T-cell (primary cell): ENCODE measurements around the gene RFX2. TPM values are rescaled to one million over a fixed set of nuclear protein-coding genes. Genes with fewer than 3 reads are reported as not detected.

Experiments
- ATAC-seq, 4 experiments: fragments of 200-7000 bp in 3 of 4; fragments of 150-1000 bp in 1 of 4; cut with Tn5 transposase; replicated peaks in 1 of 4; 1 replicate in 3 of 4; 2 replicates in 1 of 4; pipeline ENCODE4 v1.10.0; 2021; ENCODE audit warnings: moderate library complexity in 3 of 4, mild to moderate bottlenecking in 2 of 4, moderate number of reproducible peaks in 1 of 4
- CTCF ChIA-PET, 2 donors: fragments of 300-600 bp; sonication (Branson Sonifier 250); formaldehyde crosslinking; loops; one replicate each; lab custom pipeline; 2022; ENCODE audit warnings: antibody characterized with exemption in 2 of 2; lab: Charles Lee
- POLR2A ChIA-PET, 2 donors: fragments of 300-600 bp; sonication (Branson Sonifier 250); formaldehyde crosslinking; loops; one replicate each; lab custom pipeline; 2022; ENCODE audit warnings: antibody characterized with exemption in 2 of 2; lab: Charles Lee
- DNase-seq, 35 experiments: peaks; one replicate each; pipeline versions ENCODE4 v3.0.0 to v3.0.0-alpha.2; 2013 to 2023
- H3K27ac ChIP-seq: one replicate; pipeline ENCODE4 v1.5.1; 2013; ENCODE audit warnings: low read length
- H3K27me3 ChIP-seq, 2 experiments: replicated peaks in 1 of 2; 1 replicate in 1 of 2; 2 replicates in 1 of 2; pipeline versions ENCODE4 v1.6.1 to v1.7.0; 2013; ENCODE audit warnings: low read length in 1 of 2, mixed read lengths in 1 of 2; ENCODE audit not compliant: control insufficient read depth in 2 of 2, insufficient read depth in 2 of 2; ENCODE audit errors: extremely low read depth in 1 of 2
- H3K36me3 ChIP-seq, 2 donors: 1 replicate in 1 of 2; 2 replicates in 1 of 2; pipeline versions ENCODE4 v1.6.1 to v1.7.0; 2013; ENCODE audit warnings: low read length in 1 of 2; ENCODE audit not compliant: control insufficient read depth in 2 of 2, insufficient read depth in 1 of 2; ENCODE audit errors: extremely low read depth in 1 of 2
- H3K4me1 ChIP-seq, 2 experiments: 1 replicate in 1 of 2; 2 replicates in 1 of 2; pipeline versions ENCODE4 v1.6.1 to v1.7.0; 2013; ENCODE audit warnings: low read length in 2 of 2, mixed read lengths in 1 of 2; ENCODE audit not compliant: insufficient read depth in 2 of 2, control insufficient read depth in 1 of 2; ENCODE audit errors: extremely low read depth in 1 of 2
- H3K4me3 ChIP-seq, 2 donors: 1 replicate in 1 of 2; 2 replicates in 1 of 2; pipeline versions ENCODE4 v1.5.1 to v1.7.0; 2013; ENCODE audit warnings: mild to moderate bottlenecking in 2 of 2, low read length in 1 of 2, moderate library complexity in 1 of 2; ENCODE audit not compliant: control insufficient read depth in 1 of 2; ENCODE audit errors: extremely low read depth in 1 of 2
- H3K9me3 ChIP-seq: 2 replicates; pipeline ENCODE4 v1.7.0; 2013
- H3K27ac Mint-ChIP-seq, 2 donors: one replicate each; pipeline ENCODE4 v1.8.0; 2020 to 2021; ENCODE audit warnings: mild to moderate bottlenecking in 2 of 2, mixed read lengths in 2 of 2
- H3K27me3 Mint-ChIP-seq, 2 donors: one replicate each; pipeline ENCODE4 v1.8.0; 2021 to 2022; ENCODE audit warnings: mixed read lengths in 2 of 2
- H3K36me3 Mint-ChIP-seq: one replicate; pipeline ENCODE4 v1.8.0; 2021; ENCODE audit warnings: mixed read lengths
- H3K4me1 Mint-ChIP-seq, 3 donors: one replicate each; pipeline ENCODE4 v1.8.0; 2020 to 2022; ENCODE audit warnings: mixed read lengths in 3 of 3, mild to moderate bottlenecking in 1 of 3
- H3K4me3 Mint-ChIP-seq, 3 donors: one replicate each; pipeline ENCODE4 v1.8.0; 2020 to 2022; ENCODE audit warnings: mild to moderate bottlenecking in 3 of 3, mixed read lengths in 3 of 3, moderate library complexity in 3 of 3
- H3K9me3 Mint-ChIP-seq, 3 donors: one replicate each; pipeline ENCODE4 v1.8.0; 2020 to 2022; ENCODE audit warnings: mixed read lengths in 3 of 3
- WGBS: methylation state at CpG from one replicate; pipeline ENCODE4 v1.1.5; 2013; ENCODE audit warnings: missing lambda C conversion rate; ENCODE audit not compliant: insufficient coverage; 5-methylcytosine and 5-hydroxymethylcytosine counted together
- total RNA-seq, 35 experiments: library from RNA in 6 of 35; stranded (reverse) in 6 of 35; fragments of 120-200 nt in 1 of 35; gene quantifications; one replicate each; pipeline versions ENCODE4 v1.2.1 to v1.2.4 and lab custom pipeline; 2013 to 2026

RFX2 gene
- total RNA-seq, 5 donors from 2014 or later (not counting 1 experiment from before 2014, with no cell fraction given): 4.7 to 11.6 (median 7.8) TPM

GRCh38 chr19:6056801-6057650, 53.3 kb downstream of the RFX2 start:
- no peak for ATAC-seq
- ChIA-PET CTCF (interaction anchor here in 1 of 2 donors (0.6 kb wide), 1 partner anchor 188 kb away, joined by 4 read pairs; no protein-coding TSS in a partner anchor), POLR2A (interaction anchor here in 1 of 2 donors (0.6 kb wide), 1 partner anchor 31 kb away, joined by 8 read pairs; no protein-coding TSS in a partner anchor)
- DNase-seq: peak in 2 of 35 experiments; percentile 30 to 35
- H3K36me3 ChIP-seq: no peaks in the 10 kb centered on the region
- H3K27me3 ChIP-seq: peaks cover 0 to 10% of the 10 kb centered on the region in 2 experiments
- Mint-ChIP-seq H3K36me3 (no peaks in the 10 kb centered on the region), H3K9me3 (peaks cover 0 to 3% (median 0%) of the 10 kb centered on the region in 3 donors), H3K27ac (peak overlapping the region in 1 of 2 donors; percentile 36), H3K4me1 (peaks cover 23 to 41% (median 36%) of the 10 kb centered on the region in 3 donors), H3K27me3 (peaks cover 0 to 5% of the 10 kb centered on the region in 2 donors), H3K4me3 (no peak overlapping the region)
- H3K27ac ChIP-seq: peak overlapping the region; percentile 30
- peaks cover 4 to 26% of the 10 kb centered on the region in 2 experiments for H3K4me1 ChIP-seq
- H3K4me3 ChIP-seq: no peak overlapping the region
- WGBS: 73% methylated on average over 25 of the region's 28 CpGs
- H3K9me3 ChIP-seq: no peaks in the 10 kb centered on the region

GRCh38 chr19:6056282-6056741, 54.0 kb downstream of the RFX2 start:
- peaks cover 2 to 19% of the 10 kb centered on the region in 2 experiments for H3K4me1 ChIP-seq
- peaks cover 0 to 7% of the 10 kb centered on the region in 2 experiments for H3K27me3 ChIP-seq
- H3K4me3 ChIP-seq: no peak overlapping the region
- no peak overlapping the region for H3K27ac ChIP-seq
- Mint-ChIP-seq H3K4me1 (peaks cover 17 to 34% (median 29%) of the 10 kb centered on the region in 3 donors), H3K4me3 (no peak overlapping the region), H3K36me3 (no peaks in the 10 kb centered on the region), H3K27ac (no peak overlapping the region), H3K27me3 (peaks cover 0 to 4% of the 10 kb centered on the region in 2 donors), H3K9me3 (peaks cover 0 to 3% (median 0%) of the 10 kb centered on the region in 3 donors)
- H3K9me3 ChIP-seq: no peaks in the 10 kb centered on the region
- ChIA-PET POLR2A (interaction anchor here in 1 of 2 donors (0.6 kb wide), 1 partner anchor 31 kb away, joined by 8 read pairs; no protein-coding TSS in a partner anchor), CTCF (interaction anchor here in 1 of 2 donors (0.6 kb wide), 1 partner anchor 189 kb away, joined by 4 read pairs; no protein-coding TSS in a partner anchor)
- 77% methylated on average over 3 of the region's 8 CpGs for WGBS
- no peaks in the 10 kb centered on the region for H3K36me3 ChIP-seq
- DNase-seq: no peak
- no peak for ATAC-seq

- peaks cover 6 to 23% (median 18%) of the 10 kb centered on the region in 3 donors for H3K4me1 Mint-ChIP-seq
- no peak overlapping the region for H3K4me3 Mint-ChIP-seq
- ATAC-seq (no peak), DNase-seq (no peak)
- no peaks in the 10 kb centered on the region for H3K27me3 Mint-ChIP-seq
- 90% methylated on average over 2 of the region's 4 CpGs for WGBS
- H3K27me3 ChIP-seq: no peaks in the 10 kb centered on the region
- no peak overlapping the region for H3K27ac Mint-ChIP-seq
- H3K4me3 ChIP-seq: no peak overlapping the region
- ChIA-PET CTCF (interaction anchor here in 1 of 2 donors (0.5 to 0.7 kb wide), 2 partner anchors 69 to 307 kb away, joined by 7 to 10 read pairs; no protein-coding TSS in a partner anchor), POLR2A (no interaction called here)
- H3K9me3 Mint-ChIP-seq: peaks cover 0 to 3% (median 0%) of the 10 kb centered on the region in 3 donors
- H3K9me3 ChIP-seq: no peaks in the 10 kb centered on the region
- peaks cover 0 to 8% of the 10 kb centered on the region in 2 experiments for H3K4me1 ChIP-seq
- H3K27ac ChIP-seq: no peak overlapping the region
- H3K36me3 ChIP-seq: no peaks in the 10 kb centered on the region
- no peaks in the 10 kb centered on the region for H3K36me3 Mint-ChIP-seq
Observed at GRCh38 chr19:6055013-6055795, 55.1 kb downstream of the RFX2 start.

GRCh38 chr19:6048793-6049405, 61.4 kb downstream of the RFX2 start:
- H3K36me3 Mint-ChIP-seq: no peaks in the 10 kb centered on the region
- peaks cover 0 to 6% of the 10 kb centered on the region in 2 experiments for H3K27me3 ChIP-seq
- peaks cover 0 to 3% of the 10 kb centered on the region in 2 donors for H3K36me3 ChIP-seq
- ChIA-PET POLR2A (no interaction called here), CTCF (interaction anchor here (0.6 to 3.0 kb wide), 8 partner anchors 20 to 1515 kb away, joined by 3 to 28 read pairs (median 3); no protein-coding TSS in a partner anchor)
- peak; percentile 53 to 90 (median 71) for DNase-seq
- no peaks in the 10 kb centered on the region for H3K27me3 Mint-ChIP-seq
- H3K4me1 ChIP-seq: peaks cover 0 to 3% of the 10 kb centered on the region in 2 experiments
- no peaks in the 10 kb centered on the region for H3K9me3 Mint-ChIP-seq
- peaks cover 4 to 6% (median 5%) of the 10 kb centered on the region in 3 donors for H3K4me1 Mint-ChIP-seq
- H3K4me3 Mint-ChIP-seq: no peak overlapping the region
- no peak overlapping the region for H3K27ac Mint-ChIP-seq
- ATAC-seq: peak; percentile 93 to 100 (median 98)
- 0% methylated on average over 4 of the region's 15 CpGs for WGBS
- H3K4me3 ChIP-seq: no peak overlapping the region
- no peaks in the 10 kb centered on the region for H3K9me3 ChIP-seq
- no peak overlapping the region for H3K27ac ChIP-seq

- Mint-ChIP-seq H3K4me1 (peaks cover 4 to 6% (median 5%) of the 10 kb centered on the region in 3 donors), H3K9me3 (no peaks in the 10 kb centered on the region), H3K27me3 (no peaks in the 10 kb centered on the region), H3K4me3 (no peak overlapping the region), H3K27ac (no peak overlapping the region), H3K36me3 (no peaks in the 10 kb centered on the region)
- peaks cover 0 to 6% of the 10 kb centered on the region in 2 experiments for H3K27me3 ChIP-seq
- H3K36me3 ChIP-seq: peaks cover 0 to 3% of the 10 kb centered on the region in 2 donors
- no peak for DNase-seq
- no peak for ATAC-seq
- CTCF ChIA-PET: interaction anchor here (0.5 to 3.0 kb wide), 10 partner anchors 21 to 1515 kb away, joined by 3 to 28 read pairs (median 3); no protein-coding TSS in a partner anchor
- no peak overlapping the region for H3K4me3 ChIP-seq
- POLR2A ChIA-PET: no interaction called here
- WGBS: 67% methylated on average over 1 of the region's 9 CpGs
- no peak overlapping the region for H3K27ac ChIP-seq
- no peaks in the 10 kb centered on the region for H3K9me3 ChIP-seq
- H3K4me1 ChIP-seq: peaks cover 0 to 3% of the 10 kb centered on the region in 2 experiments
Observed at GRCh38 chr19:6048348-6048747, 62.0 kb downstream of the RFX2 start.
